ENCODE data around the gene CTNNBL1. TPM values are rescaled to one million over a fixed set of nuclear protein-coding genes. Genes with fewer than 3 reads are reported as not detected.

CTNNBL1 gene
- total RNA-seq, 1 experiment from 2014 or later, result 49.9 TPM

DNA sequence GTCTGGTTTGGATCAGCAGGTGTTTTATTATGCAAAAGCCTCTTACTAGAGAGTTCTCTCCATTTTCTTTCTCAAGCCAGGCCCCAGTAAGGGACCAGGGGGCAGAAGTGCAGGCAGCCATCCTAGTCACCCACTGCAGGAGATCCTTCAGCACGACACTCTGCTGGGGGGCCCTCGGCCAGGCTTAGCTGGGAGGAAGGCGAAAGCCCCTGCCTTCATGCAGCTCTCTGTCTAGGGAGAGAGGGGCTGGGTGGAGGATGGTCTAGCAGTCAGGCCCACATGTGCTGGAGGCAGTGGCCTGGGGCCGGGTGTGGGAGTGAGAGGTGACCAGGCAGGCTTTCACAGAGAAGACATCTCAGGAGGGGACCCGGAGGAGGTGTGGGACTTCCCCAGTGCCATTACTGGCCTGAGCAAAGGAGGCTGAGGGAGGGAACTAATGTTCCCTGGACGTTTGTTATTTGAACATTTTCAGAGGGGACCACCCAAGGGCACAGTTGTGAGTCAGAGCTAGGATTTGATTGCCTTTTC, 175.6 kb downstream of the CTNNBL1 start:
- H2AFZ ChIP-seq (ENCODE audit: low read length), result no peak overlapping the region
- TF ChIP-seq EZH2 (IDR thresholded peaks at IDR 0.05; ENCODE audit: low read length, unreplicated experiment), result no peak
- TF ChIP-seq, protein P1, sequence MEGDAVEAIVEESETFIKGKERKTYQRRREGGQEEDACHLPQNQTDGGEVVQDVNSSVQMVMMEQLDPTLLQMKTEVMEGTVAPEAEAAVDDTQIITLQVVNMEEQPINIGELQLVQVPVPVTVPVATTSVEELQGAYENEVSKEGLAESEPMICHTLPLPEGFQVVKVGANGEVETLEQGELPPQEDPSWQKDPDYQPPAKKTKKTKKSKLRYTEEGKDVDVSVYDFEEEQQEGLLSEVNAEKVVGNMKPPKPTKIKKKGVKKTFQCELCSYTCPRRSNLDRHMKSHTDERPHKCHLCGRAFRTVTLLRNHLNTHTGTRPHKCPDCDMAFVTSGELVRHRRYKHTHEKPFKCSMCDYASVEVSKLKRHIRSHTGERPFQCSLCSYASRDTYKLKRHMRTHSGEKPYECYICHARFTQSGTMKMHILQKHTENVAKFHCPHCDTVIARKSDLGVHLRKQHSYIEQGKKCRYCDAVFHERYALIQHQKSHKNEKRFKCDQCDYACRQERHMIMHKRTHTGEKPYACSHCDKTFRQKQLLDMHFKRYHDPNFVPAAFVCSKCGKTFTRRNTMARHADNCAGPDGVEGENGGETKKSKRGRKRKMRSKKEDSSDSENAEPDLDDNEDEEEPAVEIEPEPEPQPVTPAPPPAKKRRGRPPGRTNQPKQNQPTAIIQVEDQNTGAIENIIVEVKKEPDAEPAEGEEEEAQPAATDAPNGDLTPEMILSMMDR (conservative IDR thresholded peaks at IDR 0.05; ENCODE audit: low read depth, low read length), result no peak
- no peak for TF ChIP-seq EZH2phosphoT487 (IDR thresholded peaks at IDR 0.05; ENCODE audit: borderline replicate concordance, low read length)
- BruUV-seq (replicated peaks), result no TSS peak
- H3K9me3 ChIP-seq (ENCODE audit: low read length), result no peaks in the 10 kb centered on the region
- intact Hi-C loops (cut with micrococcal nuclease), result no loop called here
- ATAC-seq (no peak), DNase-seq (no peak)
- CTCF ChIA-PET, result no interaction called here
- H3K27ac ChIP-seq (ENCODE audit: low read length), result no peak overlapping the region
- no peaks in the 10 kb centered on the region for H3K27me3 ChIP-seq (ENCODE audit: low read length)
- no peak overlapping the region for H3K4me2 ChIP-seq (ENCODE audit: low read length)
- H3K79me2 ChIP-seq (ENCODE audit: low read length), result no peaks in the 10 kb centered on the region
- H3K4me1 ChIP-seq (ENCODE audit: insufficient read depth, low read length), result no peaks in the 10 kb centered on the region
- H3K36me3 ChIP-seq (ENCODE audit: low read depth, low read length), result peaks cover 11% of the 10 kb centered on the region; the same call in 1 of the 2 replicates
- no peaks in the 10 kb centered on the region for H3K9me2 ChIP-seq (replicated peaks; ENCODE audit: low read length)
- H3K4me3 ChIP-seq (ENCODE audit: low read length), result no peak overlapping the region
- no peaks in the 10 kb centered on the region for H3F3A ChIP-seq (ENCODE audit: low read length, unreplicated experiment)
- POLR2A ChIA-PET (ENCODE audit: unreplicated experiment), result no interaction called here
- H3K9ac ChIP-seq (ENCODE audit: low read length), result no peak overlapping the region
- no peaks in the 10 kb centered on the region for H4K20me1 ChIP-seq (ENCODE audit: low read length)

GRCh38 chr20:37870294-37870693, 176.5 kb downstream of the CTNNBL1 start:
- no TSS peak for BruUV-seq (replicated peaks)
- TF ChIP-seq, protein P1 (conservative IDR thresholded peaks at IDR 0.05; ENCODE audit: low read depth, low read length), result no peak
- no peak for TF ChIP-seq EZH2 (IDR thresholded peaks at IDR 0.05; ENCODE audit: low read length, unreplicated experiment)
- H3K4me1 ChIP-seq (ENCODE audit: insufficient read depth, low read length), result no peaks in the 10 kb centered on the region
- no peaks in the 10 kb centered on the region for H3F3A ChIP-seq (ENCODE audit: low read length, unreplicated experiment)
- ChIA-PET POLR2A (ENCODE audit: unreplicated experiment) (no interaction called here), CTCF (no interaction called here)
- no peak overlapping the region for H3K27ac ChIP-seq (ENCODE audit: low read length)
- no peaks in the 10 kb centered on the region for H3K9me3 ChIP-seq (ENCODE audit: low read length)
- no peaks in the 10 kb centered on the region for H3K79me2 ChIP-seq (ENCODE audit: low read length)
- H3K4me3 ChIP-seq (ENCODE audit: low read length), result no peak overlapping the region
- no peaks in the 10 kb centered on the region for H3K27me3 ChIP-seq (ENCODE audit: low read length)
- H3K9ac ChIP-seq (ENCODE audit: low read length), result no peak overlapping the region
- peaks cover 11% of the 10 kb centered on the region; the same call in 1 of the 2 replicates for H3K36me3 ChIP-seq (ENCODE audit: low read depth, low read length)
- H3K9me2 ChIP-seq (replicated peaks; ENCODE audit: low read length), result no peaks in the 10 kb centered on the region
- ATAC-seq (no peak), DNase-seq (no peak)
- H4K20me1 ChIP-seq (ENCODE audit: low read length), result no peaks in the 10 kb centered on the region
- intact Hi-C loops (cut with micrococcal nuclease), result no loop called here
- no peak overlapping the region for H2AFZ ChIP-seq (ENCODE audit: low read length)
- no peak overlapping the region for H3K4me2 ChIP-seq (ENCODE audit: low read length)

GRCh38 chr20:37871751-37872150, 177.9 kb downstream of the CTNNBL1 start:
- Histone ChIP-seq H2AFZ (ENCODE audit: low read length) (no peak overlapping the region), H3K4me1 (ENCODE audit: insufficient read depth, low read length) (no peaks in the 10 kb centered on the region), H4K20me1 (ENCODE audit: low read length) (no peaks in the 10 kb centered on the region), H3K4me2 (ENCODE audit: low read length) (no peak overlapping the region), H3K79me2 (ENCODE audit: low read length) (no peaks in the 10 kb centered on the region), H3K9me2 (replicated peaks; ENCODE audit: low read length) (no peaks in the 10 kb centered on the region), H3F3A (ENCODE audit: low read length, unreplicated experiment) (no peaks in the 10 kb centered on the region), H3K27ac (ENCODE audit: low read length) (no peak overlapping the region), H3K4me3 (ENCODE audit: low read length) (no peak overlapping the region), H3K27me3 (ENCODE audit: low read length) (no peaks in the 10 kb centered on the region), H3K9me3 (ENCODE audit: low read length) (no peaks in the 10 kb centered on the region), H3K9ac (ENCODE audit: low read length) (no peak overlapping the region), H3K36me3 (ENCODE audit: low read depth, low read length) (peaks cover 11% of the 10 kb centered on the region; the same call in 1 of the 2 replicates)
- no TSS peak for BruUV-seq (replicated peaks)
- intact Hi-C loops (cut with micrococcal nuclease), result no loop called here
- POLR2A ChIA-PET (ENCODE audit: unreplicated experiment), result no interaction called here
- CTCF ChIA-PET, result no interaction called here
- TF ChIP-seq, protein P1 (conservative IDR thresholded peaks at IDR 0.05; ENCODE audit: low read depth, low read length), result no peak
- TF ChIP-seq EZH2phosphoT487 (IDR thresholded peaks at IDR 0.05; ENCODE audit: borderline replicate concordance, low read length) (no peak), EZH2 (IDR thresholded peaks at IDR 0.05; ENCODE audit: low read length, unreplicated experiment) (no peak)
- ATAC-seq, result no peak
- no peak for DNase-seq
